GM20431 (cell line): ENCODE data around the gene PPP2R5C.
"Not testable (repeated sequence)": the region's sequence is repeated elsewhere in the genome, so short reads cannot be mapped to it uniquely, and the experiment has no call there.

Experiments used
- in situ Hi-C: fragments of 300-500 bp; cut with MseI, MboI; formaldehyde crosslinking; loops from one replicate; pipeline ENCODE4 v1.15.0; 2020; ENCODE audit warnings: low sequenced_read_pairs; ENCODE audit not compliant: unreplicated experiment

The PPP2R5C gene

GRCh38 chr14:101774814-101775213, 13.3 kb downstream of the PPP2R5C start:
- in situ Hi-C loops, result no loop called here

- in situ Hi-C loops, result no loop called here
Observed at GRCh38 chr14:101775826-101776225, 14.3 kb downstream of the PPP2R5C start.

GRCh38 chr14:101776344-101776743, 14.8 kb downstream of the PPP2R5C start:
- in situ Hi-C loops, result no loop called here

- in situ Hi-C loops, result no loop called here
Observed at GRCh38 chr14:101780390-101780789, 18.9 kb downstream of the PPP2R5C start.

GRCh38 chr14:101780887-101781239, 19.4 kb downstream of the PPP2R5C start:
- in situ Hi-C loops, result no loop called here

DNA sequence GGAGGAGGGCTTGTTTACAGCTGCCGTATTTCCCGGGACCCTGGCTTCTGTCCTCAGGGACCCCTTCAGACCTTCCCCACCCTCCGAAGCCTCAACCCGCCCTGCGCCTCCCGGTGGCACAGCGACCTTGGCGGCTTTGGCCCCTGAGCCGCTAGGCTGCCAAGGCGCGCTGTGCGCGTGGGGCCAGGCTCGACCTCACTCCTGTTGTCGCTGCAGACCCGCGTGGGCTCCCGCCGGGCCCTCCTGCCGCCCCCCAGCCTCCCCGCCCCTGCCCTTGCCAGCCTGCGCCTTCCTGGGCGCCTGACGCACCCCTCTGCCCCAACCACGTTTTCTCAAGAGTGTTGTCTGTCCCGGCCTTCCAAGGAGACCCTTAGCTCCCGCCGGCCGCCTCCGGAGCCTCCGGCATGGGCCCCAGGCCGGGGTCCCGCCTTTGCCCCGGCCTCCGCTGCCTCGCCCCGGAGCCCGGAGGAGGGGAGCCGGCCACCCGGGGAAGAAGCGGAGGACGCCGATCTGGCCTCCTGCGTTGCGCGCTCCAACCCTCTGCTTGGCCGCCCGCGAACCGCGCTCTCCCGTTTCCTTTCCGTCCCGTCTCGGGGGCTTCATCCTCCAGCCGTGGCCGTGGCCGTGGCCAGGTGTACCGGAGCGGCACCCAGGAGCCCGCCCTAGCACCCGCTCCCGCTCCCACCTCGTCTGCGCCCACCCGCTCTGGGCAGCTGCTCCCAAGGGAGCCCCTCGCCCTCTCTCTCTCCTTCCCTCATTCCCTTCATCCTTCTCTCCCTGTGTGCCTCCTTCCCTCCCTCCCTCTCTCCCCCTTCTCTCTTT, 19.9 kb downstream of the PPP2R5C start:
- in situ Hi-C loops, result no loop called here

GRCh38 chr14:101783260-101784016, 21.9 kb downstream of the PPP2R5C start:
- in situ Hi-C loops, result no loop called here

DNA sequence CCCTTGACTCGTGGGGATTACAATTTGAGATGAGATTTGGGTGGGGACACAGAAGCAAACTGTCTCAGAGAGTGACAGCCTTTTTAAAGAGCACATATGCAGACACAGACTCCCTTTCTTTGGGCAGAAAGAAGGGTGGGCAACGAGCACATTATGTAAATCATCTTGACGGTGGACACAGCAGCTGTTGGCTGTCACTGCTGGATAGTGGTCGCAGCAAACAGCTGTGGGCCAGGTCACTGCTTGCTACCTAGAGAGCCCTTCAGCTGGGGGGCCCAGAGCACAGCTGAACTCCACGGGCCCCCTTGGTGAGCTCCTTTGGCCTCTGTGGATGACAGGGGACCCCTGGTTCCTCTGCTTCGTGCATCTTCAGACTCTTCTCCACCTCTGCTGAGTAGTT, 23.1 kb downstream of the PPP2R5C start:
- in situ Hi-C loops, result no loop called here

- in situ Hi-C loops, result no loop called here
Observed at GRCh38 chr14:101788016-101788635, 26.6 kb downstream of the PPP2R5C start.

- in situ Hi-C loops, result no loop called here
Observed at GRCh38 chr14:101789222-101789621, 27.7 kb downstream of the PPP2R5C start.

DNA sequence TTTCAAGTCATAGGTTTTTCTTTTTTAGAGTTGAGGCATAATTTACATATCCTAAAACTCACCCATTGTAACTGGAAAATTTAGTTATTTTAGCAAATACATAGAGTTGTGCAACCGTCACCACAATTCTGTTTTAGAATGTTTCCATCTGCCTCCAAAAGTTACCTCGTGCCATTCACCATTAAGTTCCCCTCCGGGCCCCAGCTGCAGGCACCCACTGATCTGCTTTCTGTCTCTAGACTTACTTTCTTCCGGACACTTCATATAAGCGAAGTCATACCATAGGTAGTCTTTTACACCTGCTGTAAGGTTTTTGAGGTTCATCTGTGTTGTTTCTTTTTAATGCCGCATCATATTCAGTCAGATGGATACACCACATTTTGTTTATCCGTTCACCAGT, 28.7 kb downstream of the PPP2R5C start:
- in situ Hi-C loops, result no loop called here

GRCh38 chr14:101791919-101792572, 30.5 kb downstream of the PPP2R5C start:
- in situ Hi-C loops, result no loop called here

DNA sequence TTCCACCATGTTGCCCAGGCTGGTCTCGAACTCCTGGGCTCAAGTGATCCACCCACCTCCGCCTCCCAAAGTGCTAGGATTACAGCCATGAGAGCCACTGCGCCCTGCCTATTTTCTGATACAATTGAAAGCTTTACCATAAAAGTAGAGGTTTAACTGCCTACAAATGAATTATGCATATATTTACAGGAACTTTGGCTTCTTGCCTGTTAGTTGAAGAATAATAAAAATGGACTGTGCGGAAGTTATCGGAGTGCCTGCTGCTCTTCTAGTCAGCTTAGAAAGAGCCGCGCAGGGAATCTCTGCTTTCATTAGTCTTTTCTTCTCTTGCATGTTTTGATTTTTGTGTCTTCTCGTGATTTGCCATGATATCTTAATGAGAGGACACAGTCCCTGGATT, 34.5 kb downstream of the PPP2R5C start:
- in situ Hi-C loops, result no loop called here

DNA sequence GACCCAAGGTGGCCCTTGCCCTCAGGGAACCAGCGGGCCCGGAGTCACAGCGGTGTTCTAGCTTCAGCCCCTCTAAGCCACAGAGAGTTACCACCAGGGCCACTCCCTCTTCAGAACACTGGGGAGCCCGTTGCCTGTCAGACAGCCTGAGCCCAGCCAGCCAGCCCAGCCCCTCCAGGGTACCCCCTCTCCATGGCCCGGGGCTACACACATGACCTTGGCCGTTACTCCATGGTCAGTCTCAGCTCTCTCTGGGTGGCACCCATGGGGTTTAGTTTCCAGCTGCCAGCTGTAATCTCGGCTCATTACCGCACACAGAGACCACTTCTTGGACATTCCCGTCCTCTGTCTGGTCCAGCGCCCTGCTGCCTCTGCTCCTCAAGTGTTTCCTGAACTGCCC, 35.0 kb downstream of the PPP2R5C start:
- in situ Hi-C loops, result no loop called here

GRCh38 chr14:101797856-101798255, 36.3 kb downstream of the PPP2R5C start:
- in situ Hi-C loops, result no loop called here

- in situ Hi-C loops, result not testable (repeated sequence)
Observed at GRCh38 chr14:101804373-101804772, 42.9 kb downstream of the PPP2R5C start.

DNA sequence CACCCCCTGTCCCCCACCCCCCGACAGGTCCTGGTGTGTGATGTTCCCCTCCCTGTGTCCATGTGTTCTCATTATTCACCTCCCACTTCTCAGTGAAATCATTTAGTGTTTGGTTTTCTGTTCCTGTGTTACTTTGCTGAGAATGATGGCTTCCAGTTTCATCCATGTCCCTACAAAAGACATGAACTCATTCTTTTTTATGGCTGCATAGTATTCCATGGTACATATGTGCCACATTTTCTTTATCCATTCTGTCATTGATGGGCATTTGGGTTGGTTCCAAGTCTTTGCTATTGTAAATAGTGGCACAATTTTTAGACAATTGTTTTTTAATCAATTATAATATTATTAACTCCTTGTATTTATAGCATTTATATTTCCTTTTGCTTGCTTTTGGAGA, 44.7 kb downstream of the PPP2R5C start:
- in situ Hi-C loops, result not testable (repeated sequence)

- in situ Hi-C loops, result no loop called here
Observed at GRCh38 chr14:101808020-101808641, 46.6 kb downstream of the PPP2R5C start.

DNA sequence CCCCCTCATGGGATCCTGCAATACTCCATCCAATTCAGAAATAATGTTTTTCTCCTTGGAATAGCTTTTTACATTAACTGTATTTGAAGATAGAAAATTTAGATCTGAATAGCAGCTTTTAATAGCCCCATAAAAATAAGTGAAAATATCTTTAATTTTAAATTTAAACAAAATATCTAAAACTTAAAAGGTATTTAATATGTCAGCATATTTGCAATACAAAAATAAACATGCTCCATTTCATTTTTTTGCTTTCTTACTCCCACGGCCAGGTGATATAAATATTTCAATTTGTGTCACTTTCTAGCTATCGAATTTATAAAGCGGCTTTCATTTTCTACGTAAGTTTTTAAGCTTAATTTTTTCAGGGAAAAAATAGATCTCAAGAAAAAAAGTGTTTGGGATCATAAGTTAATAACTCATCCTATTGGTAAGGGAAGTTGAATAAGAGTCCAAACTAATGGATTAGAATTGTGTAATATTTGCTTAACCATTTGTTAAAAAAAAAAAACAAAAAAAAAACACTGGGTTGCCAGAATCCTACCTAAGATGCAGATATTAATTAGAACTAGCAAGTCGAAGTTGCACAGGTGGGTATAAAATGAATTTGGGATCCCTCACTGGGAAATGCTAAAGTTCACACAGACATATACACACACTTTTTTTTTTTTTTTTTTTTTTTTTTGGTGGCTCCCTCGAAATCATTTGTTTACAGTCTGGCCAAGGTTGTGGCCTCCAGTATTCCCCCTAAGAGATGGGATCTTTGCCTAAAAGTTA, 47.6 kb downstream of the PPP2R5C start:
- in situ Hi-C loops, result no loop called here
